ENCODE data around the gene SLC25A11.
A peak's percentile ranks its signal among the peaks of the same experiment; 100 is the strongest.

The SLC25A11 gene

GRCh38 chr17:4968486-4969046, 28.7 kb upstream of the SLC25A11 start:
- no peak for DNase-seq (ENCODE audit: low read depth, low spot score)
- no peak for TF ChIP-seq CTCF (IDR thresholded peaks at IDR 0.05; ENCODE audit: insufficient read depth, low read length, missing control alignments)
- ChIA-PET CTCF (interaction anchor here (3.1 to 3.8 kb wide), 3 partner anchors 12 to 60 kb away, joined by 13 to 54 read pairs (median 19); partner anchors contain the start of gene CAMTA2), POLR2A (interaction anchor here (1.2 to 9.7 kb wide), 5 partner anchors 16 to 60 kb away, joined by 6 to 119 read pairs (median 61); partner anchors contain the start of genes ENO3, PFN1, RNF167 and SLC25A11)
- H3K4me3 ChIP-seq (ENCODE audit: low read depth, low read length) = peak overlapping the region; percentile 81

- peak within 1 kb of the TSS; percentile 81 for H3K4me3 ChIP-seq (ENCODE audit: low read depth, low read length)
- no peak for TF ChIP-seq CTCF (IDR thresholded peaks at IDR 0.05; ENCODE audit: insufficient read depth, low read length, missing control alignments)
- ChIA-PET CTCF (interaction anchor here (1.3 to 3.6 kb wide), 7 partner anchors 10 to 59 kb away, joined by 3 to 19 read pairs (median 11); partner anchors contain the start of genes CAMTA2 and ENO3), POLR2A (interaction anchor here (1.2 to 9.7 kb wide), 7 partner anchors 10 to 59 kb away, joined by 4 to 119 read pairs (median 9); partner anchors contain the start of genes CAMTA2, ENO3, PFN1 and RNF167)
- DNase-seq (ENCODE audit: low read depth, low spot score) = peak; percentile 90
Measured at GRCh38 chr17:4967539-4968485, 28.0 kb upstream of the SLC25A11 start, which contains the start of gene SPAG7. TSS of gene SPAG7 (minus strand) at chr17:4967817. CDS start at chr17:4967804, 13 bp downstream.

- TF ChIP-seq CTCF (IDR thresholded peaks at IDR 0.05; ENCODE audit: insufficient read depth, low read length, missing control alignments) = no peak
- H3K4me3 ChIP-seq (ENCODE audit: low read depth, low read length) = peak overlapping the region; percentile 81
- peak; percentile 99 for DNase-seq (ENCODE audit: low read depth, low spot score)
- CTCF ChIA-PET = interaction anchor here (1.3 to 3.6 kb wide), 7 partner anchors 11 to 58 kb away, joined by 3 to 19 read pairs (median 11); partner anchors contain the start of genes CAMTA2 and ENO3
- POLR2A ChIA-PET = interaction anchor here (1.1 to 9.7 kb wide), 9 partner anchors 10 to 177 kb away, joined by 3 to 119 read pairs (median 7); partner anchors contain the start of genes CAMTA2, ENO3, KIF1C and PFN1
Measured at GRCh38 chr17:4966844-4967538, 27.1 kb upstream of the SLC25A11 start.

GRCh38 chr17:4965311-4965986, 25.6 kb upstream of the SLC25A11 start:
- no peak overlapping the region for H3K4me3 ChIP-seq (ENCODE audit: low read depth, low read length)
- TF ChIP-seq CTCF (IDR thresholded peaks at IDR 0.05; ENCODE audit: insufficient read depth, low read length, missing control alignments) = no peak
- POLR2A ChIA-PET = interaction anchor here (0.7 to 9.7 kb wide), 7 partner anchors 8 to 56 kb away, joined by 3 to 119 read pairs (median 9); partner anchors contain the start of genes ENO3, KIF1C, PFN1 and RNF167
- no peak for DNase-seq (ENCODE audit: low read depth, low spot score)
- CTCF ChIA-PET = interaction anchor here (0.9 to 3.6 kb wide), 7 partner anchors 9 to 57 kb away, joined by 3 to 19 read pairs (median 11); partner anchors contain the start of genes CAMTA2, ENO3, RNF167 and SLC25A11

- CTCF ChIA-PET = no interaction called here
- no peak for TF ChIP-seq CTCF (IDR thresholded peaks at IDR 0.05; ENCODE audit: insufficient read depth, low read length, missing control alignments)
- POLR2A ChIA-PET = interaction anchor here (1.3 kb wide), 1 partner anchor 20 kb away, joined by 4 read pairs; the partner anchor contains the start of genes RNF167 and SLC25A11
- H3K4me3 ChIP-seq (ENCODE audit: low read depth, low read length) = no peak overlapping the region
- DNase-seq (ENCODE audit: low read depth, low spot score) = no peak
Measured at GRCh38 chr17:4960279-4960922, 20.6 kb upstream of the SLC25A11 start.
